Mononuclear cell (primary cell): ENCODE data around the gene WNT16. TPM values are rescaled to one million over a fixed set of nuclear protein-coding genes. Genes with fewer than 3 reads are reported as not detected.
"Not testable (repeated sequence)": the region's sequence is repeated elsewhere in the genome, so short reads cannot be mapped to it uniquely, and the experiment has no call there.

Experiments
- H3K27me3 ChIP-seq: 2 replicates; pipeline ENCODE4 v1.6.0; 2011; ENCODE audit warnings: low read length, control low read depth; ENCODE audit not compliant: insufficient read depth
- H3K4me1 ChIP-seq: 2 replicates; pipeline ENCODE4 v1.5.1; 2011; ENCODE audit warnings: mild to moderate bottlenecking, low read length, control low read depth; ENCODE audit not compliant: insufficient read depth
- H3K4me3 ChIP-seq: 2 replicates; pipeline ENCODE4 v1.5.1; 2011; ENCODE audit warnings: mild to moderate bottlenecking, low read length, moderate library complexity
- H3K9me3 ChIP-seq: 2 replicates; pipeline ENCODE4 v1.5.1; 2011; ENCODE audit warnings: low read depth, mild to moderate bottlenecking, control low read depth, low read length
- total RNA-seq: library from RNA; depleted of rRNA; stranded (reverse); fragments of >200 nt; gene quantifications from one replicate; pipeline ENCODE4 v1.2.3, GENCODE V29; 2012

Gene WNT16
- total RNA-seq, 1 donor: 0.21 TPM

GRCh38 chr7:121301446-121302213, 27.2 kb upstream of the WNT16 start:
- Histone ChIP-seq H3K27me3 (no peaks in the 10 kb centered on the region), H3K9me3 (no peaks in the 10 kb centered on the region), H3K4me1 (no peaks in the 10 kb centered on the region), H3K4me3 (no peak overlapping the region)

- Histone ChIP-seq H3K27me3 (no peaks in the 10 kb centered on the region), H3K4me1 (no peaks in the 10 kb centered on the region), H3K9me3 (no peaks in the 10 kb centered on the region), H3K4me3 (no peak overlapping the region)
Measured at GRCh38 chr7:121302214-121302745, 26.5 kb upstream of the WNT16 start.

GRCh38 chr7:121303422-121304101, 25.2 kb upstream of the WNT16 start:
- no peaks in the 10 kb centered on the region for H3K9me3 ChIP-seq

GRCh38 chr7:121304102-121304658, 24.6 kb upstream of the WNT16 start:
- no peak overlapping the region for H3K4me3 ChIP-seq

More at GRCh38 chr7:121303422-121304101, 25.2 kb upstream of the WNT16 start:
- no peaks in the 10 kb centered on the region for H3K4me1 ChIP-seq
- no peaks in the 10 kb centered on the region for H3K27me3 ChIP-seq
- no peak overlapping the region for H3K4me3 ChIP-seq

GRCh38 chr7:121305109-121305508, 23.7 kb upstream of the WNT16 start:
- Histone ChIP-seq H3K9me3 (no peaks in the 10 kb centered on the region), H3K4me3 (no peak overlapping the region), H3K27me3 (no peaks in the 10 kb centered on the region), H3K4me1 (no peaks in the 10 kb centered on the region)

More at GRCh38 chr7:121304102-121304658, 24.6 kb upstream of the WNT16 start:
- no peaks in the 10 kb centered on the region for H3K27me3 ChIP-seq
- no peaks in the 10 kb centered on the region for H3K9me3 ChIP-seq
- H3K4me1 ChIP-seq: no peaks in the 10 kb centered on the region

- Histone ChIP-seq H3K4me3 (no peak overlapping the region), H3K4me1 (no peaks in the 10 kb centered on the region), H3K27me3 (no peaks in the 10 kb centered on the region), H3K9me3 (no peaks in the 10 kb centered on the region)
Measured at GRCh38 chr7:121306565-121306964, 22.2 kb upstream of the WNT16 start.

- Histone ChIP-seq H3K9me3 (no peaks in the 10 kb centered on the region), H3K4me1 (no peaks in the 10 kb centered on the region), H3K4me3 (no peak overlapping the region), H3K27me3 (no peaks in the 10 kb centered on the region)
Measured at GRCh38 chr7:121307021-121307574, 21.7 kb upstream of the WNT16 start.

- no peak overlapping the region for H3K4me3 ChIP-seq
- H3K9me3 ChIP-seq: no peaks in the 10 kb centered on the region
- H3K27me3 ChIP-seq: peaks cover 4% of the 10 kb centered on the region
- no peaks in the 10 kb centered on the region for H3K4me1 ChIP-seq
Measured at GRCh38 chr7:121313220-121313792, 15.5 kb upstream of the WNT16 start.

GRCh38 chr7:121313793-121314676, 14.8 kb upstream of the WNT16 start:
- Histone ChIP-seq H3K4me3 (no peak overlapping the region), H3K27me3 (peaks cover 4% of the 10 kb centered on the region), H3K4me1 (no peaks in the 10 kb centered on the region), H3K9me3 (no peaks in the 10 kb centered on the region)

- H3K4me3 ChIP-seq, H3K27me3 ChIP-seq, H3K9me3 ChIP-seq, H3K4me1 ChIP-seq: not testable (repeated sequence)
Measured at GRCh38 chr7:121315170-121315569, 13.6 kb upstream of the WNT16 start.

GRCh38 chr7:121322460-121322859, 6.3 kb upstream of the WNT16 start:
- no peaks in the 10 kb centered on the region for H3K9me3 ChIP-seq
- no peak overlapping the region for H3K4me3 ChIP-seq
- H3K4me1 ChIP-seq: no peaks in the 10 kb centered on the region
- peaks cover 10% of the 10 kb centered on the region for H3K27me3 ChIP-seq

GRCh38 chr7:121323515-121324302, 5.1 kb upstream of the WNT16 start:
- no peak overlapping the region for H3K4me3 ChIP-seq
- no peaks in the 10 kb centered on the region for H3K4me1 ChIP-seq
- no peaks in the 10 kb centered on the region for H3K9me3 ChIP-seq
- peaks cover 22% of the 10 kb centered on the region for H3K27me3 ChIP-seq

GRCh38 chr7:121327671-121328070, 1.1 kb upstream of the WNT16 start:
- H3K9me3 ChIP-seq: no peaks in the 10 kb centered on the region
- H3K27me3 ChIP-seq: peaks cover 61% of the 10 kb centered on the region
- no peaks in the 10 kb centered on the region for H3K4me1 ChIP-seq

More at GRCh38 chr7:121327671-121328070, 1.1 kb upstream of the WNT16 start:
- no peak overlapping the region for H3K4me3 ChIP-seq
